Measurements from ENCODE around the gene MAPK10.

The MAPK10 gene

DNA sequence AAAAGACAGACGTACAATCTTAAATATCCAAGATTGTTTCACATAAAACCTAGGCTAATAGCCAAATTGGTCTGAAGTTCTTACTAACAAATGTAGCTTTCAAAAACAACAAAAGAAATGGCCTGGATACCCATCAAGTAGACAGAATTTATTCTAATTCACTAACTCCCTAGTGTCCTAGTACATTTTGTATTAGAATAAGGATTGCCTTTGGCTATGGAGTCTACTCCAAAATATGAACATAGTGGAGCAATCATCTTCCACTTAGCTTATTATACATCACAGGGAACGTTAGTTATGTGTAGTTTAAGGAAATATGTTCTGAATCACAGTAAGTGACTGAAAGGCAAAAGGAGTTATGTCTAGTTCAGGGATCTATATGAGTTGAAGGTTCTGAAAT is 81.7 kb downstream of the MAPK10 start:
- H3K36me3 Mint-ChIP-seq (ENCODE audit: low read depth), result no peaks in the 10 kb centered on the region
- no peak overlapping the region for H3K4me3 Mint-ChIP-seq
- H3K9me3 Mint-ChIP-seq, result no peaks in the 10 kb centered on the region
- no peak overlapping the region for H3K27ac Mint-ChIP-seq
- H3K27me3 Mint-ChIP-seq (ENCODE audit: low read depth), result peaks cover 3% of the 10 kb centered on the region
- H3K4me1 Mint-ChIP-seq (ENCODE audit: low read depth), result no peaks in the 10 kb centered on the region

- no peaks in the 10 kb centered on the region for H3K9me3 Mint-ChIP-seq
- H3K4me3 Mint-ChIP-seq, result no peak overlapping the region
- no peaks in the 10 kb centered on the region for H3K4me1 Mint-ChIP-seq (ENCODE audit: low read depth)
- H3K27me3 Mint-ChIP-seq (ENCODE audit: low read depth), result peaks cover 3% of the 10 kb centered on the region
- H3K36me3 Mint-ChIP-seq (ENCODE audit: low read depth), result no peaks in the 10 kb centered on the region
- H3K27ac Mint-ChIP-seq, result no peak overlapping the region
Measured at GRCh38 chr4:86274642-86275041, 85.2 kb downstream of the MAPK10 start.

DNA sequence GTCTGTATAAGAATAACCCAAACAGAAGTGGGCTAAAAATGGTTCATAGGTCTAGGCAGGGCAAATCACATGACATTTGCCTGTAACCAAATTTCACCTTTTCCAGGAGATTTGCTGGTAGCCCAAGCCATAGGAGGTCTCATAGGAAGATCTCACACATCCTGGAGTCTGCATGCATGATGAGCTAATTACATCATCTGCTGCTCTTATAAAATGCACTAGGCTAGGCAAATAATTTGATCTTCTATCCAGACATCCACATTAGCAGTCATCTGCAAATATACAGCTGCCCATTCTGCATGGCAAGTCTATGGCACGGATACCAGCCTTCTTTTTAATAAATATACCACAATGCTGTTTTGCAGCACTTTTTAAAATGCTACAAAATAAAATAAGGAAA is 87.2 kb downstream of the MAPK10 start:
- no peaks in the 10 kb centered on the region for H3K9me3 Mint-ChIP-seq
- no peak overlapping the region for H3K27ac Mint-ChIP-seq
- no peaks in the 10 kb centered on the region for H3K4me1 Mint-ChIP-seq (ENCODE audit: low read depth)
- H3K27me3 Mint-ChIP-seq (ENCODE audit: low read depth), result peaks cover 3% of the 10 kb centered on the region
- no peaks in the 10 kb centered on the region for H3K36me3 Mint-ChIP-seq (ENCODE audit: low read depth)
- H3K4me3 Mint-ChIP-seq, result no peak overlapping the region

DNA sequence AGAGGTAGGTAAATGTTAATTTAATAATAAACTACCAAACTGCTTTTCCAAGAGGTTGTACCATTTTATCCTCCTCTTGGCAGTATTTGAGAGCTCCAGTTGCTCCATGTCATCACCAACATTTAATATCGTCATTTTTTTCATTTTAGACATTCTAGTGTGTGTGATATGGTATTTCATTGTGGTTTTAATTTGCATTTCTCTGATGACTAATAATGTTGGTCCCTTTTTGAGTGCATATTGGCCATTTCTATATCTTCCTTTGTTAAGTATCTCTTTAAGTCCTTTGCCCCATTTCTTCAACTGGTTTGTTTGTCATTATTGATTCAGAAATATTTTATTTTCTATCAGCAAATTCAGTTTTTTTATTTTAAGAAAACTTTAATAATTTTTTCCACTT is 88.8 kb downstream of the MAPK10 start:
- no peak overlapping the region for H3K4me3 Mint-ChIP-seq
- H3K27ac Mint-ChIP-seq, result no peak overlapping the region
- H3K4me1 Mint-ChIP-seq (ENCODE audit: low read depth), result no peaks in the 10 kb centered on the region

GRCh38 chr4:86269354-86269753 is 90.5 kb downstream of the MAPK10 start:
- Mint-ChIP-seq H3K9me3 (no peaks in the 10 kb centered on the region), H3K27ac (no peak overlapping the region), H3K4me1 (ENCODE audit: low read depth) (no peaks in the 10 kb centered on the region)

More for the DNA sequence above, 88.8 kb downstream of the MAPK10 start:
- Mint-ChIP-seq H3K27me3 (ENCODE audit: low read depth) (peaks cover 3% of the 10 kb centered on the region), H3K9me3 (no peaks in the 10 kb centered on the region), H3K36me3 (ENCODE audit: low read depth) (no peaks in the 10 kb centered on the region)

DNA sequence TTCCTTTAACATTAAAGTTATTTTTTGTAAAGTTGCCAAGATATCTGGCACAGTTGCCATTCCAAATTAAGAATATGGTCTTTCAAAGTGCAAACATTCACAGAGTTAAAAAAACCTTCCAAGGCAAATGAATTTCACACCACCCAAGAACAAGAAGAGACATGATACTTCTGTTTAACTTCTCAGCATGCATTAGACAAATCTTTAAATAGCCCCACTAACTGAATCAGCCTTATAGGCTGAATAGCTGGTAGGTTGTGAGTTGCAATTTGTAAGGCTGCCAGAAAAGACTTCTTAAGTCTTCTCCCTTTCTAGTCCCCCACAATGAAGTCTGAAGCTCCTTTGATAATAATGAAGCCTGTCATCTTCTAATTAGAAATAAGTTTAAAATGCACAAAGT is 95.6 kb downstream of the MAPK10 start:
- H3K4me3 Mint-ChIP-seq, result no peak overlapping the region
- H3K36me3 Mint-ChIP-seq (ENCODE audit: low read depth), result no peaks in the 10 kb centered on the region
- H3K9me3 Mint-ChIP-seq, result no peaks in the 10 kb centered on the region
- H3K27ac Mint-ChIP-seq, result no peak overlapping the region
- H3K4me1 Mint-ChIP-seq (ENCODE audit: low read depth), result no peaks in the 10 kb centered on the region
- H3K27me3 Mint-ChIP-seq (ENCODE audit: low read depth), result no peaks in the 10 kb centered on the region

More at GRCh38 chr4:86269354-86269753, 90.5 kb downstream of the MAPK10 start:
- Mint-ChIP-seq H3K36me3 (ENCODE audit: low read depth) (no peaks in the 10 kb centered on the region), H3K4me3 (no peak overlapping the region), H3K27me3 (ENCODE audit: low read depth) (peaks cover under 1% of the 10 kb centered on the region)

DNA sequence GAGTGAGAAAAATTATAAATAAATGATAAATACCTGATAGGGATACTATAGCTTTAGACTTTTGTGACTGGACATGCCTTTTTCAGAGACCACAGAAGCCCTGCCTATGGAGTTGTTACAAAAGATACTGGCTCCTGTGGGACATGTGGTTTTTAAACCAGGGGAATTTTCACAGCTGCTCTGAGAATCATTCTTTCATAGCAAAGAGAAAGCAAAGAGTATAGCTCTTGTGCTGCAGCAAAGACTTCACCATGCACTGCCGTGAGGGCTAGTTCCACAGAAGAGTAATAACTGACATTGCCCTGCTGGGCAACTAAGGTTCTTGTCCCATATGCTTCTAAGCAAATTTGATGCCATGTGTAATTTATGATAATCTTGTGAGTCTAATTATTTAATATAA is 98.2 kb downstream of the MAPK10 start:
- Mint-ChIP-seq H3K4me1 (ENCODE audit: low read depth) (no peaks in the 10 kb centered on the region), H3K4me3 (no peak overlapping the region), H3K27ac (no peak overlapping the region), H3K36me3 (ENCODE audit: low read depth) (no peaks in the 10 kb centered on the region), H3K27me3 (ENCODE audit: low read depth) (no peaks in the 10 kb centered on the region), H3K9me3 (no peaks in the 10 kb centered on the region)

GRCh38 chr4:86256086-86256485 is 103.8 kb downstream of the MAPK10 start:
- Mint-ChIP-seq H3K4me1 (ENCODE audit: low read depth) (no peaks in the 10 kb centered on the region), H3K4me3 (no peak overlapping the region)

DNA sequence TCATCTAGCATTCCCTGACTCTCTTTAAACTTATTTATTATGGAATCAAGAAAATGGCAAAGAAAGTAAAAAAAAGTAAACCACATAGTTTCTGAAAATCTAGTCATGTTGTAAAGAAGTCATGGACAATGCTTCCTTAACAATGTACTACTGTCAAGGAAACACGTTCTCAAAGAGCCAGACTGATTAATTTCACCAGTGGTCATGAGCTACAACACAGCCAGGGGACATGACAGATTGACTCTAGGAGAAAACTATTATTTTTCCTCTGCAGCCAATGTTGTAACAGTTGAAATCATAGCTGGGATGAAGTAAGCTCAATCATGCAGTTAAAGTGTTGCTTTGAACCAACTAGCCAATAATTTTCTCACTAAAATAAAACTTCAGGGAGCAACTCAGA is 109.2 kb downstream of the MAPK10 start:
- Mint-ChIP-seq H3K4me1 (ENCODE audit: low read depth) (no peaks in the 10 kb centered on the region), H3K27me3 (ENCODE audit: low read depth) (no peaks in the 10 kb centered on the region), H3K27ac (no peak overlapping the region), H3K36me3 (ENCODE audit: low read depth) (no peaks in the 10 kb centered on the region), H3K9me3 (no peaks in the 10 kb centered on the region), H3K4me3 (no peak overlapping the region)

More at GRCh38 chr4:86256086-86256485, 103.8 kb downstream of the MAPK10 start:
- Mint-ChIP-seq H3K27me3 (ENCODE audit: low read depth) (no peaks in the 10 kb centered on the region), H3K36me3 (ENCODE audit: low read depth) (no peaks in the 10 kb centered on the region), H3K9me3 (no peaks in the 10 kb centered on the region), H3K27ac (no peak overlapping the region)

DNA sequence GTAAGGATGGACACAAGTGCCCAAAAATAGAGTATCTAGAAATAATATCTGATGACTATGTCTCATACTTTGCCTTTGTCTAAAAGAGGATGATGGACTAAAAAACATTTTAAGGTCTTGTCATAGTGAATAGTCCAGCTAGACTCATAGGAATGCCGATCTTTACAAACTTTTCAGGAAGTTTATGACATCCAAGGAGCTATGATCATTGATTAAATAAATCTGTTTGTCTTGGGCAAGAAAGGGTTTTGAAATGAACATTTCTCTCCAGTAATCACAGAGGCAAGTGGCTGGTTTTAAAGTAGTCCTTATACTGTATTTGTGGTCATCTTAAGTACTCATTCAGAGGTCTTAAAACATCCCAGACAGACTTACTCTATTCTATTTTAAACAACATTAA is 109.8 kb downstream of the MAPK10 start:
- no peak overlapping the region for H3K4me3 Mint-ChIP-seq
- no peaks in the 10 kb centered on the region for H3K27me3 Mint-ChIP-seq (ENCODE audit: low read depth)
- no peaks in the 10 kb centered on the region for H3K9me3 Mint-ChIP-seq
- no peaks in the 10 kb centered on the region for H3K36me3 Mint-ChIP-seq (ENCODE audit: low read depth)
- no peaks in the 10 kb centered on the region for H3K4me1 Mint-ChIP-seq (ENCODE audit: low read depth)
- no peak overlapping the region for H3K27ac Mint-ChIP-seq

DNA sequence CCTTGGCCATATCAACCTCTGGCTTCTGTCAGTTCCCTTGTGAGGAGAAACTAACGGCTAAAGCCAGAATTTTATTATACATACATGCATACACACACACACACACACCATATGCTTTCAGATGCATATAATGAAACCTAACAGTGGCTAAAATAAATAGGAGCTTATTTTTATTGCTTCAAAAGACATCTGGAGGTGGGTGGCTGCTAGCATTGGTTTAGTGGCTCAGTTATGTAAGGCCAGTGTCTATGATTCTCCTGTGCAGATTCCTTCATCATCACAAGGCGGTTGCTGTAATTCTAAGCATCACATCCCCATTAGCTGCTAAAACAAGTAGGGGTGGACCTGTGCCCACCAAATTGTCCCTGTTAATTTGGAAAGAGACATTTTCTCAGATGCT is 110.8 kb downstream of the MAPK10 start:
- Mint-ChIP-seq H3K9me3 (no peaks in the 10 kb centered on the region), H3K36me3 (ENCODE audit: low read depth) (no peaks in the 10 kb centered on the region), H3K27me3 (ENCODE audit: low read depth) (no peaks in the 10 kb centered on the region), H3K27ac (no peak overlapping the region), H3K4me3 (no peak overlapping the region), H3K4me1 (ENCODE audit: low read depth) (no peaks in the 10 kb centered on the region)

DNA sequence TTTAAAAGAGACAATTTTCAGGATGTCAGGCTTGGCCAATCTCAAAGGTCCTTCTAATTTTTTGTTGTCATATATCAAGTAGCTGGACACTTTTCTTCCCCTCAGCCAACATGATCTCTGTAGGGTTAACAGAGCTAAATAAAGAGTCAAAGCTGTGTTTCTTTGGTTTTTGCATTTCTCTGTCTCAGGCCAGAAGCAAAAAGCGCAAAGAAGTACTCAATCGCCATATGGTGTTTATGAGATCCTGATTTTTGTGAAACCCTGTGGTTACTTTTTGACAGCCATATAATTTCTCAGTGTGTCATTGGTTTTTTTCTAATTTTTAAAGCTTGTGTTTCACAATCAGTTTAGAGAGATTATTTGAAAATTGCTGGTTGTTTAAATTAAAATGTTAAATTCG is 111.9 kb downstream of the MAPK10 start:
- no peaks in the 10 kb centered on the region for H3K27me3 Mint-ChIP-seq (ENCODE audit: low read depth)
- no peak overlapping the region for H3K27ac Mint-ChIP-seq
- H3K4me3 Mint-ChIP-seq, result no peak overlapping the region
- no peaks in the 10 kb centered on the region for H3K36me3 Mint-ChIP-seq (ENCODE audit: low read depth)
- H3K4me1 Mint-ChIP-seq (ENCODE audit: low read depth), result no peaks in the 10 kb centered on the region
- H3K9me3 Mint-ChIP-seq, result peaks cover 5% of the 10 kb centered on the region

DNA sequence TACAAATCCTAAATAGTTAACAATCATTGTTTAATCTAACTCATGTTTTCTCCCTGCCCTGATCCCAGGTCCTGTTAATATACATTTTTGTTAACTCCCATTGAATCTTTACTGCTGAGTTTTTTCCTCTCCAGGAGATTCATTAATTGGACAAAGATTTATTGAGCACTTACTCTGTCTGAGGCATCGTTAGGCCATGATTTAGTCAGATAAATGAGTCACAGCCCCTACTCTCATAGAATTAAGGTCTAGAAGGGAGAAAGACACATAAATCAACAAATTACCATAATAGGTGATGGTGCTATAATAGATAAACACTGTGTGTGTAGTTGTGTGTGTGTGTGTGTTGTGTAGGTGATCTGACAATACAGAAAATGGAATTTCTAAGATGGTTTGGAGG is 112.5 kb downstream of the MAPK10 start:
- no peaks in the 10 kb centered on the region for H3K27me3 Mint-ChIP-seq (ENCODE audit: low read depth)

GRCh38 chr4:86243750-86244149 is 116.1 kb downstream of the MAPK10 start:
- Mint-ChIP-seq H3K4me3 (no peak overlapping the region), H3K9me3 (peaks cover 9% of the 10 kb centered on the region), H3K36me3 (ENCODE audit: low read depth) (no peaks in the 10 kb centered on the region), H3K27me3 (ENCODE audit: low read depth) (no peaks in the 10 kb centered on the region), H3K27ac (no peak overlapping the region), H3K4me1 (ENCODE audit: low read depth) (no peaks in the 10 kb centered on the region)

More for the DNA sequence above, 112.5 kb downstream of the MAPK10 start:
- Mint-ChIP-seq H3K4me3 (no peak overlapping the region), H3K9me3 (peaks cover 5% of the 10 kb centered on the region), H3K4me1 (ENCODE audit: low read depth) (no peaks in the 10 kb centered on the region), H3K27ac (no peak overlapping the region), H3K36me3 (ENCODE audit: low read depth) (no peaks in the 10 kb centered on the region)

GRCh38 chr4:86242677-86243076 is 117.2 kb downstream of the MAPK10 start:
- H3K9me3 Mint-ChIP-seq, result peaks cover 9% of the 10 kb centered on the region
- no peaks in the 10 kb centered on the region for H3K36me3 Mint-ChIP-seq (ENCODE audit: low read depth)
- H3K4me3 Mint-ChIP-seq, result no peak overlapping the region
- no peaks in the 10 kb centered on the region for H3K4me1 Mint-ChIP-seq (ENCODE audit: low read depth)
- no peak overlapping the region for H3K27ac Mint-ChIP-seq
- H3K27me3 Mint-ChIP-seq (ENCODE audit: low read depth), result no peaks in the 10 kb centered on the region

DNA sequence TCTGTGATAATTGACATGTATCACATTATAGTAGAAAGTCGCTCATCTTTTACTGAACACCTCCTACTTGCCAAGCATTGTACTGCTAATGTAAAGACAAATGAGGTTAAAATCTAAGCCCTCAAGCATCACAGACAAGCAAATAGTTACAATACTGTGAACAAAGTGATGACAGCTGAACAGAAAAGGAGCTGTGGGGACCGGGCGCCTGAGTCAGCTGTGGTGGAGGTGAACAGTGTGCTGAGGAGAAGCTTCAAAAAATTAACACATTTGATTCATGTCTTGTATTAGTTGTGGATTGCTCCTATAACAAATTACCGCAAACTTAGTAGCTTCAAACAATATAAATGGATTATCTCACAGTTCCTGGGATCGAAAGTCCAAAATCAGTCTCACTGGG is 124.3 kb downstream of the MAPK10 start:
- Mint-ChIP-seq H3K4me1 (ENCODE audit: low read depth) (no peaks in the 10 kb centered on the region), H3K27ac (no peak overlapping the region), H3K27me3 (ENCODE audit: low read depth) (no peaks in the 10 kb centered on the region), H3K9me3 (no peaks in the 10 kb centered on the region), H3K4me3 (no peak overlapping the region), H3K36me3 (ENCODE audit: low read depth) (no peaks in the 10 kb centered on the region)

Data from T-helper 1 cell treated with Interleukin-12 subunit alpha and Interleukin-12 subunit beta and Interleukin-4 antibody, amounts not matched to agents 30 μg/mL and 1 μg/mL, for 36 hours (primary cell).